KBM-7 (cell line): ENCODE data around the gene RAMAC.
A peak's percentile ranks its signal among the peaks of the same experiment; 100 is the strongest.

Source experiments
- DNase-seq: peaks from one replicate; pipeline ENCODE4 v3.0.0-alpha.2; 2015
- in situ Hi-C: fragments of 300-500 bp; cut with MboI; formaldehyde crosslinking; loops from 2 replicates; pipeline ENCODE4 v1.14.3; 2020; ENCODE audit warnings: low sequenced_read_pairs, low pct_unique_long_range_greater_than_20kb, mixed read lengths

RAMAC gene

GRCh38 chr15:82963471-82964341 is 22.3 kb upstream of the RAMAC start:
- no peak for DNase-seq
- in situ Hi-C loops, result no loop called here

- no peak for DNase-seq
- in situ Hi-C loops, result no loop called here
These were observed 21.1 kb upstream of the RAMAC start for GRCh38 chr15:82964890-82965289.

- DNase-seq, result peak; percentile 61
- in situ Hi-C loops, result no loop called here
These were observed 19.3 kb upstream of the RAMAC start for GRCh38 chr15:82966671-82967071.

DNA sequence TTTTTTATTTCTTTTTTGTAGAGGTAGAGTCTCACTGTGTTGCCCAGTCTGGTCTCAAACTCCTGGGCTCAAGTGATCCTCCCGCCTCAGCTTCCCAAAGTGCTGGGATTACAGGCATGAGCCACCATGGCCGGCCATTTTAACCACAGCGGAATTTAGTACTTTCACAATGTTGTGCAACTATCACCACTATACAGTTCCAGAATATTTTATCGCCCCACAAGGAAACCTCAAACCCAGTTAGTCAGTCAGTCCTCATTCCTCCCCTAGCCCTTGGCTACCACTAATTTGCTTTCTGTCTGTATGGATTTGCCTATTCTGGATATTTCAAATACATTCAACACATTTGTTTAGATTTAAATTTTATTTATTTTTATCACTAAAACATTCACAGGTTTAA is 17.9 kb upstream of the RAMAC start:
- in situ Hi-C loops, result no loop called here
- DNase-seq, result peak; percentile 59

- in situ Hi-C loops, result no loop called here
- peak; percentile 56 for DNase-seq
These were observed 16.7 kb upstream of the RAMAC start for GRCh38 chr15:82969353-82969752.

- in situ Hi-C loops, result no loop called here
- DNase-seq, result no peak
These were observed 15.8 kb upstream of the RAMAC start for GRCh38 chr15:82970078-82970686.

- in situ Hi-C loops, result no loop called here
These were observed 15.3 kb upstream of the RAMAC start for GRCh38 chr15:82970696-82971095.

GRCh38 chr15:82971218-82971984 is 14.6 kb upstream of the RAMAC start:
- no peak for DNase-seq
- in situ Hi-C loops, result no loop called here

More at GRCh38 chr15:82970696-82971095, 15.3 kb upstream of the RAMAC start:
- DNase-seq, result no peak

DNA sequence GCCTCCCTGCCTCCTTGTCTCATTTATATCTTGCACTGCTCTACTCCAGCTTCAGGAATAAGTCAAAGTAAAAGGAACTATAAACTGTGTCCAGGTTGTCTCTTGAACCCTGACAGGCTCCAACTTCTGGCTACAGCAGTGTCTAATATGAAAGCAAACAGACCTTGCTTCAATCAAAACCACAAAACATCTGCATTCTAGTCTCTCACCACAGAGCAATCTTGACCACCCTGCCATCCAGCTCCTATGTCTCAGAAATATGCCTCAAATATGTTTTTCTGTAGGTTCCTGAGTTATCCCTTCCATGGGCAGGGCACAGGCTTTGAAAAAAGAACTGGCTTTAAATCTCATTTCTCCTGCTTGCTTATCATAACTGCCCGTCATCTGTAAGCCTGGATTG is 13.0 kb upstream of the RAMAC start:
- in situ Hi-C loops, result no loop called here
- DNase-seq, result peak; percentile 37

DNA sequence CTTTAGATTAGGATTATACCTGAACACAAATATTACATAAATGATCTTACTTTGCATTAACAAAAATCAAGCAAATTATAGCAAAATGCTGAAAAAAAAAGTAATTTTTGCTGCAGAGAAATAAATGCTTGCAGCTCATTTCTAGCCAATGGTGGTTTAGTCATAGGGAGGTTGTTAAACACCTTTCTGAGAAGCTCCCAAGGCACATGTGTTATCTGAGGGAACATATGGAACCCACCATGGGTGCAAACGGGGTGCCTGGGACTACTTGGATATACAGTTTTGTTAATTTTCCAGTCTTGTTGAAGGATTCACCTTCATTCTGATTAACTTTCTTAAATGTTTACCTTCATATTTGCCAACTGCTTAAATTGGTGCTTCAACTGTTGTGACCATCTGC is 8.9 kb upstream of the RAMAC start:
- in situ Hi-C loops, result no loop called here
- DNase-seq, result no peak

- no peak for DNase-seq
- in situ Hi-C loops, result no loop called here
These were observed 7.6 kb upstream of the RAMAC start for GRCh38 chr15:82978438-82978837.

DNA sequence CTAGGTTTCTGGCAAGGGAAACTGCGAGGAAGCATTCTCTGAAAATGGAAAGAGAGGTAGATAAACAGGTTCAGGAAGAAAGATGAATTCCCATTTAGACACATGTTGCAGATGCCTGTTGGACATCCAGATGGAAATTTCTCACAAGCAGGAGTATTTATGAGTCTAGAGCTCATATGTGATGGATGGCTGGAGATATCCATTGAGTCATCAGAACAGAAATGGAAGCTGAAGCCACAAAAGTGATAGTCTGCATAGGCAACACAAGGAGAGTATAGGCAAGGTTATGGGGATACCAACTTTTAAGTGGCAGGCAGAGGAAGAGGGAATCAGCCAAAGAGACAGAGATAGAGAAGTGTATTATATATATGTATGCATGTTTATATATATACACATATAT is 6.3 kb upstream of the RAMAC start:
- DNase-seq, result no peak
- in situ Hi-C loops, result no loop called here

DNA sequence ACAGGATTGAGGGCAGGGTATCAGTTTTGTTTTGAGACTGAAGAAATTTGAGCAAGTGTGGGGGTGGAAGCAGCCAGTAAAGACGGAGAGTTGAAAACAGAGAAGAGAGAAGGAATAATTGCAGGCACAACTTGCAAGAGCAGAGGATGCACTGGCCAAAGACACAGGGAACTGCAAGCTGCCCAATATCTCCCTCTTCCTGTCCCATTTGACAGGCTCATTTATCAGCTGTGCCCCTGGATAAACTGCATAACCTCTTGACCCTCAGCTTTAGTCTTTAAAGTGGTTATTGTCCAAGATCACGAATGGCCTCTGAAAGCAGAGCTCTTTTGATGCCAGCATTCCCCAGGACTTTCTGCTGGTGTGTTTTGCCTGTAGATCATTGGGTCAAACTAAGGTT is 5.0 kb upstream of the RAMAC start:
- DNase-seq, result no peak
- in situ Hi-C loops, result no loop called here

DNA sequence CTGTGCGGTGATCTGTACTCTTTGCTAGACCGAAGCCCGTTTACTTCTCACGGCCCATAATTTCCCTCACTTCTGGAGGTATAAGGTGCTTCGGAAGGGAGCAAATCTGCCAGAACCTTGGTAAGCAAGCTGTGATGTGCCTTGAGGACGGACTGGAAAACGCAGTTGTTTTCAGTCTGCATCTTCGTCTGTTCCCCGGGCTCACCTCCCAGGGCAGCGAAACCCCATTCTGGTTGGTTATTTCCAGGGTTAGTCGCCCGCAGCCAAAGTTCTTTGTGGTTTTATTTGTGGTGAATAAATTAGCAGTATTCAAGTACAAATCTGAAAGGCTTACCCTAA is 401 bp downstream of the RAMAC start:
- DNase-seq, result no peak

DNA sequence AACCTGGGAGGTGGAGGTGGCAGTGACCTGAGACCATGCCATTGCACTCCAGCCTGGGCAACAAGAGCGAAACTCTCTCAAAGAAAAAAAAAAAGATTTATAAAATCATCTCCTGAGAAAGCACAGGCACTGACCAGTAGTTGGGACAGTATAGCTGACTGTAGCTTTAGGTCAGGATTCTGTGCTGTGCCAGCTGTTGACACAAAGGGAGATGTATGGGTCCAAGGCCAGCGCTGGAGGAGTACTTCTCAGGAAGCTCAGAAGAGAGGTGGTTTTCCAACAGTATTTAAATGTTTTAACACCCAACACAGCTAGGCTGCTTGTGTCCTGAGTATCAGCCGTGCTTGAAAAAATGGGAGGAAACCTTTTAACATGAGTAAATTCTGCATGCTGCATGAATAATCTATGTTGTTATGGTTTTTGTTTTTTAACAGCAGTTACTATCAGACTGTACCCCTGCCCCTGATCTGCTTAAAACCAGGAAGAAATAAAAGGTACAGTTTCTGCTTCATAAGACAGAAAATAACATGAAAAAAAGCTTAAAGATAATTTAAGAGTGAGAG is 6.5 kb downstream of the RAMAC start:
- DNase-seq, result no peak
- in situ Hi-C loops, result no loop called here

More for the DNA sequence above, 401 bp downstream of the RAMAC start:
- in situ Hi-C loops, result no loop called here

- in situ Hi-C loops, result no loop called here
- DNase-seq, result no peak
These were observed 7.1 kb downstream of the RAMAC start for GRCh38 chr15:82993144-82993543.

GRCh38 chr15:82995076-82995475 is 9.1 kb downstream of the RAMAC start:
- in situ Hi-C loops, result no loop called here
- no peak for DNase-seq

DNA sequence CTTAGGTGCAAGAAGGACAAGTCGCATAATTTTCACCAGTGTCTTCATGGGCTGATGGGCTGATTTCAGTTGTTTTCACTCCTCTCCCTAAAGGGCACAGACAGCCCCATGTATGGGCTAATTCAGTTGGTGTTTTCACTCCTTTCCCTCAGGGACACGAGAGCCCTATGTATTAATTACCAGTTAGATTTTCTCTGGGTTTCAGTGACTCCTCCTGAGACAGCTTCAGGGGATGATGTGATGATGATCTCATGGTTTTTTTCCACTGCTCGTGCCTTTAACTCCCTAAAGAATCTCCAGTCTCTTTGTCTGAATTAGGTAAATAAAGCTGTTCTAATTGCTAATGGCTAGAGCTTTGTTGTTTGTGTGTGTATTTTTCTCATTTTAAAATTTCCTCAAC is 9.9 kb downstream of the RAMAC start:
- in situ Hi-C loops, result no loop called here
- no peak for DNase-seq

DNA sequence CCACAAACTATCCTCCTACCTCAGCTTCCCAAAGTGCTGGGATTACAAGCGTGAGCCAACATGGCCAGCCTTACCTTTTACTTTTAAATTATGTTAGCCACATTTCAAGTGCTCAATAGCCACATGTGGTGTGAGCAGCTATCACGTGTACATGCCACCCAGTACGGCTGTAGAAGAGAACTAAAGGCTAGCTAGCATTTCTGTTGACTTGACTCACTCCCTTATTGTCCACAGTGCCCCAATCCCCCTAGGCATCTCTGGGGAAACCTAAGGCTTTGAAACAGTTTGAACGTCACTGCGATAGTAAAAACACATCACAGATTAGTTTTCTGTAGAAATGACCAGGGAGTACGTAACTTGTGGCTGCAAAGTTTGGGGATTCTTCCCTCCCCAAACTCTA is 13.4 kb downstream of the RAMAC start:
- in situ Hi-C loops, result no loop called here
- no peak for DNase-seq
